A549 (cell line): ENCODE data around the gene IL21R.

Experiments used
- CTCF ChIP-seq: fragments of >200 bp; sonication (Bioruptor Twin); formaldehyde crosslinking; IDR thresholded peaks from 3 replicates; pipeline ENCODE4 v1.5.1; 2016
- KDM5A ChIP-seq: fragments of 200-600 bp; sonication (generic); IDR thresholded peaks from 2 replicates; pipeline ENCODE4 v1.6.1; 2016; ENCODE audit warnings: antibody characterized with exemption, mild to moderate bottlenecking

DNA sequence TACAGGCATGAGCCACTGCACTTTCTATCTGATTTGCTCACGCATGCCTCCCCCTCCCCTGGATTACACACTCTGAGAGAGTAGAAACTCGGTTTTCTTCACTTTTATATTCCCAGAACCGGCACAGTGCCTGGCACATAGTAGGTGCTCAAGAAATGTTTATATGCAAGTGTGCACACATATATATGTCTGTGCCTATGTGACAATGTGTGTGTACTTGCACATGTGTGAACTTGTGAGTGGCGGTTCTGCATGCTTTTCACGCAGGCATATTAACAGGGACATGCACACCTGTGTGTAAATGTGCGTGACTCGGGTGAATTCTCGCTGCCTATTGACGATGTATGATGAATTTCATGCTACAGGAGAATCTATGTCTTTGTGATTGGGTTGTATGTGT lies 22.1 kb upstream of the IL21R start:
- TF ChIP-seq KDM5A (no peak), CTCF (no peak)
